Adipocyte (in vitro differentiated cells): Measurements from ENCODE around the gene NLGN4X.
A peak's percentile ranks its signal among the peaks of the same experiment; 100 is the strongest.

Source experiments
- DNase-seq: peaks from one replicate; pipeline ENCODE4 v3.0.0-alpha.2; 2015; ENCODE audit warnings: low read depth
- H3K27me3 ChIP-seq: replicated peaks from 2 replicates; pipeline ENCODE4 v1.7.0; 2013; ENCODE audit warnings: mild to moderate bottlenecking, low read length, moderate library complexity; ENCODE audit not compliant: control insufficient read depth, insufficient read depth
- H3K36me3 ChIP-seq: 2 replicates; pipeline ENCODE4 v1.7.0; 2013; ENCODE audit warnings: low read length, mild to moderate bottlenecking, moderate library complexity; ENCODE audit not compliant: control insufficient read depth, insufficient read depth, severe bottlenecking
- H3K4me1 ChIP-seq: 2 replicates; pipeline ENCODE4 v1.7.0; 2013; ENCODE audit warnings: mild to moderate bottlenecking, low read length, moderate library complexity; ENCODE audit not compliant: control insufficient read depth, insufficient read depth
- H3K4me3 ChIP-seq: 2 replicates; pipeline ENCODE4 v1.7.0; 2013; ENCODE audit warnings: mild to moderate bottlenecking, low read length, moderate library complexity
- H3K9ac ChIP-seq: 2 replicates; pipeline ENCODE4 v1.7.0; 2013; ENCODE audit warnings: mild to moderate bottlenecking, low read length, moderate library complexity
- H3K9me3 ChIP-seq: 2 replicates; pipeline ENCODE4 v1.7.0; 2013; ENCODE audit warnings: mild to moderate bottlenecking, low read length, moderate library complexity; ENCODE audit not compliant: control insufficient read depth

Gene NLGN4X

GRCh38 chrX:6052111-6052745, 176.4 kb downstream of the NLGN4X start:
- no peak overlapping the region for H3K4me3 ChIP-seq
- no peaks in the 10 kb centered on the region for H3K9me3 ChIP-seq
- H3K36me3 ChIP-seq: no peaks in the 10 kb centered on the region
- H3K9ac ChIP-seq: no peak overlapping the region
- DNase-seq: no peak
- H3K27me3 ChIP-seq: no peaks in the 10 kb centered on the region
- no peaks in the 10 kb centered on the region for H3K4me1 ChIP-seq

GRCh38 chrX:6049132-6049531, 179.5 kb downstream of the NLGN4X start:
- Histone ChIP-seq H3K36me3 (no peaks in the 10 kb centered on the region), H3K9me3 (no peaks in the 10 kb centered on the region), H3K4me1 (no peaks in the 10 kb centered on the region), H3K9ac (no peak overlapping the region), H3K27me3 (no peaks in the 10 kb centered on the region), H3K4me3 (no peak overlapping the region)
- DNase-seq: no peak

GRCh38 chrX:6041630-6042029, 187.0 kb downstream of the NLGN4X start:
- Histone ChIP-seq H3K27me3 (no peaks in the 10 kb centered on the region), H3K4me3 (no peak overlapping the region), H3K9ac (no peak overlapping the region), H3K36me3 (no peaks in the 10 kb centered on the region), H3K9me3 (peaks cover 7% of the 10 kb centered on the region), H3K4me1 (no peaks in the 10 kb centered on the region)
- DNase-seq: no peak

- no peaks in the 10 kb centered on the region for H3K9me3 ChIP-seq
- H3K36me3 ChIP-seq: no peaks in the 10 kb centered on the region
- H3K4me3 ChIP-seq: no peak overlapping the region
- H3K27me3 ChIP-seq: no peaks in the 10 kb centered on the region
- H3K9ac ChIP-seq: no peak overlapping the region
- no peak for DNase-seq
- no peaks in the 10 kb centered on the region for H3K4me1 ChIP-seq
These were observed 199.7 kb downstream of the NLGN4X start for GRCh38 chrX:6029014-6029413.

GRCh38 chrX:6026980-6027379, 201.7 kb downstream of the NLGN4X start:
- Histone ChIP-seq H3K4me1 (no peaks in the 10 kb centered on the region), H3K9me3 (no peaks in the 10 kb centered on the region), H3K36me3 (no peaks in the 10 kb centered on the region), H3K27me3 (no peaks in the 10 kb centered on the region), H3K4me3 (no peak overlapping the region), H3K9ac (no peak overlapping the region)
- DNase-seq: no peak

- Histone ChIP-seq H3K27me3 (no peaks in the 10 kb centered on the region), H3K36me3 (no peaks in the 10 kb centered on the region), H3K9me3 (no peaks in the 10 kb centered on the region), H3K4me3 (no peak overlapping the region), H3K4me1 (no peaks in the 10 kb centered on the region), H3K9ac (no peak overlapping the region)
- no peak for DNase-seq
These were observed 202.2 kb downstream of the NLGN4X start for GRCh38 chrX:6026429-6026828.

- Histone ChIP-seq H3K9ac (no peak overlapping the region), H3K9me3 (no peaks in the 10 kb centered on the region), H3K36me3 (no peaks in the 10 kb centered on the region), H3K27me3 (no peaks in the 10 kb centered on the region), H3K4me1 (no peaks in the 10 kb centered on the region), H3K4me3 (no peak overlapping the region)
- DNase-seq: no peak
These were observed 204.5 kb downstream of the NLGN4X start for GRCh38 chrX:6024204-6024603.

GRCh38 chrX:6021316-6022091, 207.2 kb downstream of the NLGN4X start:
- DNase-seq: peak; percentile 16
- Histone ChIP-seq H3K36me3 (no peaks in the 10 kb centered on the region), H3K4me3 (no peak overlapping the region), H3K9me3 (no peaks in the 10 kb centered on the region), H3K9ac (no peak overlapping the region), H3K4me1 (no peaks in the 10 kb centered on the region), H3K27me3 (no peaks in the 10 kb centered on the region)

- Histone ChIP-seq H3K27me3 (no peaks in the 10 kb centered on the region), H3K4me1 (no peaks in the 10 kb centered on the region), H3K4me3 (no peak overlapping the region), H3K36me3 (no peaks in the 10 kb centered on the region), H3K9me3 (no peaks in the 10 kb centered on the region), H3K9ac (no peak overlapping the region)
- DNase-seq: no peak
These were observed 209.6 kb downstream of the NLGN4X start for GRCh38 chrX:6019076-6019475.

GRCh38 chrX:6015423-6015822, 213.2 kb downstream of the NLGN4X start:
- no peak for DNase-seq
- Histone ChIP-seq H3K36me3 (no peaks in the 10 kb centered on the region), H3K27me3 (no peaks in the 10 kb centered on the region)

GRCh38 chrX:6012357-6012756, 216.3 kb downstream of the NLGN4X start:
- no peak for DNase-seq

More at GRCh38 chrX:6015423-6015822, 213.2 kb downstream of the NLGN4X start:
- no peak overlapping the region for H3K4me3 ChIP-seq
- H3K9me3 ChIP-seq: no peaks in the 10 kb centered on the region
- H3K9ac ChIP-seq: no peak overlapping the region
- H3K4me1 ChIP-seq: no peaks in the 10 kb centered on the region

More at GRCh38 chrX:6012357-6012756, 216.3 kb downstream of the NLGN4X start:
- Histone ChIP-seq H3K9ac (no peak overlapping the region), H3K4me3 (no peak overlapping the region), H3K27me3 (no peaks in the 10 kb centered on the region), H3K36me3 (no peaks in the 10 kb centered on the region), H3K4me1 (no peaks in the 10 kb centered on the region), H3K9me3 (peaks cover 2% of the 10 kb centered on the region)
